ENCODE data around the gene ASRGL1.

DNA sequence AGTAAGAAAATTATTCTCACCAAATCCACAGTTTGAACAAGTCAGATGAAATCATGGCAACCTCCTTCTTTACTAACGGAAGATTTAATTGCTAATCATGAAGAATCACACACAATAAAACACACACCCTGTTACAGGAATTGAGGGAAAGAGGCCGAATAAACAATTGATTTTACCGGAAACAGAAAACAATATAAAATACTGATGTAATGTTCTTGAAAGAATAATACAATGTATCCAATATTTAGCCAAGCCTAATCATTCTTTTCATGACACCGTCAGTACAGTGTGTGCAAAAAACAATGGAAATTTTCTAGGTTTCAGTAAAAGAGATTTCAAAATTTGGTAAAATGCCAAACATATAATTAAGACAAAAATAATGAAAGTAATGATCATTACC is 23.4 kb downstream of the ASRGL1 start:
- TF ChIP-seq POLR2A (IDR thresholded peaks at IDR 0.05) (no peak), CTCF (IDR thresholded peaks at IDR 0.05) (no peak)
